Stromal cell of bone marrow (primary cell): ENCODE data around the gene GABRA4.

ENCODE experiments used
- DNase-seq: peaks from one replicate; pipeline ENCODE4 v3.0.0-alpha.2; 2012; ENCODE audit warnings: low read depth

The GABRA4 gene

DNA sequence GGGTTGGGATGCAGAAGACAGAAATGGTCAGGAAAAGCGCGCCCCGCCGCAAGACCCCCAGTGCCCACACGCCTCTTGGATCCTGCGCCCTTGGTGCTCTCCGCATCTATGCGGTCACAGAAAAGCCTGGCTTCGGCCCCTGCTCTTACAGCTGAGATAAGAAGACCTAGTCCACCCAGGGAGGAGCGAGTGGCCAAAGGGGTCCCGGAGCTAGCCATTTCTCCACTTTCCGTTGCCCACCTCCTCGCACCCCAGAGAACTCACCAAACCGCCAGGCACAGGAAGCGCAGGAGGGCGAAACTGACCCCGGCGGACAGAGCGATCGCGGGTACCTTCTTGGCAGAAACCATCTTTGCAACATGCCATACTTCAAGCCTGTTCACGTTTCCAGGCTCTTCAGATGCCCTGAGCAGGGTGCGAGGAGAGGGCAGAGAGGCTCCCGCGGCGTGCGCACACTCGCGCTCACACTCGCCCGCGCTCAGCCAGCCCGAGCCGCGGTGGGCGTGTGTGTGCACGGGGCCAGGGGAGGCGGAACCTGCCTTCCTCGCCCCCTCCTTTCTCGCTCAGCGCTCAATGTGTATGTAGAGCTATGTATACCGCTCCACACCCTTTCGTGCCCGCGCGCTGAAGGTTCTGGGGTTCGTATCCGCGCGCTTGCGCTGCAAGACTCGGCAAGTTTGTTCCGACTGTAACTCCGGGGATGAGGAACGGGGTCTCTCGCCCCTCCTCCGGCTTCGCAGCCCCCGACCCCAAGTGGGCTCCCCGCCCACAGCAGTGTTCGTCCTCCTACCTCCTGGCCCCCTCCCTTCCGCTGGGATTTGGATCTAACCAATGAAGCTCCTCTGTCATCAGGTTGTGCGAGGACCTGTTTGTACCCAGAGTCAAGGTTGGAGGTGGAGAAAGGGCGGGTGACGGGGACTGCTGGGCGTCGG lies at the start of gene GABRA4:
Gene GABRA4, minus strand, starts transcription at position 507 of the 932 bp plus-strand sequence. Its CDS starts 157 bp downstream, at position 350.
- no peak for DNase-seq

- no peak for DNase-seq
Measured at GRCh38 chr4:47040828-47041227, 47.4 kb upstream of the GABRA4 start.

GRCh38 chr4:47038263-47038662 lies 44.9 kb upstream of the GABRA4 start:
- DNase-seq: no peak

DNA sequence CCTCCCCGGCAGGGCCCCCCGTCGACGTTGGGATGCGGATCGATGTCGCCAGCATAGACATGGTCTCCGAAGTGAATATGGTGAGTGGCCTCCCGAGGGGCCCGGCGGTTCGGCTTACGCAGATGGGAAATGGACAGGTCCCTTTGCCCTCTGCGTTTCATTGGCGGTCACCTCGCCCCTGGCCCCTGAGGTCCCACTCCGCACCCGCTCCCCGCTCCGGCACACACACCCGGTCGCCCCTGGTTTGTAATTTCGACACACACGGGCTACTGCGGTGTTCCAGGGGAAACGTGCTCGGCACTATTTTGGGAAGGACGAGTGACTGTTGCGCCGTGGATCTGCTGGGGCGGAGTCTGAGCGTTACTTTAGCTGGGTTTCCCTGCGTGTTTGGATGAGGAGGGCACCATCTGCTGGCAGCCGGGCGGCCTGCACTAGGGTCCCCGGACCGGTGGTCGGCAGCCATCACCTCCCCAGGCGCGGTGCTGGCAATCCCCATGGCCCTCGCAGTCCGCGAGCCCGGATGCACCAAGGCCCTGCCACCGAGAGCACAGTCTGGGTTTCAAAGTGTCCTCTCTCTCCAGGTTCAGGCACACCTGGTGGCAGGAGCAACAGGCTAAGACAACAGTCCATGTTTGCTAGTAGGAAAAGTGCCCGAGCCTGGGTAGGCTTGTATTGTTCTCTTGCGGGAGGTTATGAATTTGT lies 39.2 kb upstream of the GABRA4 start:
- peak; percentile 24 for DNase-seq

DNA sequence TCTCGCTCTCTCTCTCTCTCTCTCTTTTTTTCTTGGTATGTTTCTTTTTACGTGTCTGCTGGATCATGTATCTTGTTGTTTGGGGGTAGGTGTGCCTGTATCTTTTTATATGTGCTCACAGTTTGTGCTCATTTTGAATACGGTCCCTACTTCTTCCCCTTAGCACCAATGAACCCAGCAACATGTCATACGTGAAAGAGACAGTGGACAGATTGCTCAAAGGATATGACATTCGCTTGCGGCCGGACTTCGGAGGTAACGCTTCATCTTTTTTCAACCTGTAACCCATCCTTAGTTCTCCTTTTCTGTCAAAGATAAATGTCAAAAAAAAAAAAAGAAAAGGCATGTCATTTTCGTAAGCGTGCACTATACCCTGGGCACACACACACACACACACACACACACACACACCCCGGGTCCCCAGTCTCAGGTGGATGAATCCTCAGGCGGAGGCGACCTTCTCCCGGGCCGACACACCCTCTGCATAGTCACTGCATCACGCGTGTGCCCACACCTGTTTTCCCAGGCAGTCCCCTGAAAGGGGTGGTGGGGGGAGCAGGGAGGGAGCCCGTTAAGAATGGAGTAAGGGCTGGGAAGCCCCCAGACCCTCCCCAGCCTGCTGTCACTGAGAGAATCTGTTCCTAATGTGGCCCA lies 38.5 kb upstream of the GABRA4 start:
- no peak for DNase-seq

- DNase-seq: no peak
Measured at GRCh38 chr4:47031011-47031678, 37.8 kb upstream of the GABRA4 start, which contains the start of gene GABRB1. TSS of gene GABRB1 (plus strand) at chr4:47031567.

DNA sequence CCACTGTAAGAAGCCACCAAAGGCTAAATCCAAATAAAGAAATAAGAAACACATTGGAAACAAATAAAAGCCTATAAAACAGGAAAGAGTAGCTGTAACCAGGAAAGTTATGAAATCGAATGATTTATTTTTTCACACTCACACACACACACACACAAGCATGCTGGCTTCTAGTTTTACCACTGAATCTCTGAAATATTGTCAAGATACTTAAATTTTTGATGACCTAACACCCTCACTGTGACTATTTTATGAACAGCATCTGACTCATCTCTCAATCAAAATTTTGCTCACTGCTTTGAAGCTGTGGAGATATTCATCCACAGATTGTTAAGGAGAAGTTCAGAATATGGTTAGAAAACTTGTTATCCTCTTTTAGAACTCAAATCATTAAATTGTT lies 24.1 kb upstream of the GABRA4 start:
- DNase-seq: peak; percentile 28

GRCh38 chr4:47017081-47017480 lies 23.7 kb upstream of the GABRA4 start:
- DNase-seq: no peak

GRCh38 chr4:47013373-47013772 lies 20.0 kb upstream of the GABRA4 start:
- no peak for DNase-seq

DNA sequence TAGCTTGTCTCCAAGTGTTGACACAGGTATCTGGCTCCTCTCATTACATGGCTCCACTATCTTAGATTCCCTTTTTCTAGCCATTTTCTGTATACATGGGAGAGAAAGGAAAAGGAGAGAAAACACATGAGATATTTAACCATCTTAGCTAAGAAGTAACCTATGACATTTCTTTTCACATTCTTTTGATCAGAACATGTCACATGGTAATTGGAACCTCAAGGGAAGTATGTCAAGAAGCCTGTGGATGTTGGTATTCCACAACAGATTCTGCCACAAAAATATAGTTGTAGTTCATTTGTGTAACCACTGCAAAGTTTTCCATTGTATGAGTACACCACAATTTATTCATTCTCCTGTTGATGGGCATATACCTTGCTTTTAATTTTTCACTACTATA lies 19.3 kb upstream of the GABRA4 start:
- DNase-seq: no peak

GRCh38 chr4:47010912-47011446 lies 17.6 kb upstream of the GABRA4 start:
- no peak for DNase-seq

GRCh38 chr4:47010347-47010911 lies 17.0 kb upstream of the GABRA4 start:
- no peak for DNase-seq

DNA sequence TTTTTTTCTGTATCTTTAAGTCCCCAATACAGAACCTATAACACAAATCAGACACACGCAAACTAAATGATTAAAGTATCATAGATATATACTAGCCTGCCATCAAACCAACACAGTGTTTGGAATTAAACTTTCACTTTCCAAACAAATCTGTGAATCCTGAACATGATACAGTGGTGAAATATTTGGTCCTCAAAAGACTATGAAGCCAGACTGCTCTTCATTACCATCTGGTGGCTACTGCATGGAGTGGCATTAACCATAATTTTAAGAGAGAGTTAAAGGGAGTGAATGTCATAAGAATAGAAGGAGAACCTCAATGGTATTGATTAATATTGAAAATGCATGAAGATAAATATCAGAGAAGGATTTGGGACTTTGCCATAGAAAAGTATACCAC lies 9.2 kb upstream of the GABRA4 start:
- peak; percentile 25 for DNase-seq

GRCh38 chr4:47000406-47000805 lies 7.0 kb upstream of the GABRA4 start:
- no peak for DNase-seq

DNA sequence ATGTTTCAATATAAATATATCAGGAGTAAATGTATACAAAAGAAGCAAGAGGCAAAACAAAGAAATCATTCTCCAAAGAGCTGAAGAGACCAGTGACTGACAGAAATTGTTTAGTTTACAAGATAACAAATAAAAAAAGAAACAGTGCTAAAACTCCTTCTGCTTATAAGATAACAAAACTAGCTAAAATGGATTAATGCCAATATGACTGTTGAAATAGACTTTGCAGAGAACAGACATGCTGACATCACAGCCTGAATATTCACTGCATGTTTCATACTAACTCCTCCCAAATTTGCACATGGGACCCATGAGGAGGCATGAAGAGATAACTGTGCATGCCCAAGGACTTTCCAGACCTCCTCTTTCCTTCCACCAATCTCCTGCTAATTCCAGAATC lies 6.2 kb upstream of the GABRA4 start:
- DNase-seq: no peak

- DNase-seq: no peak
Measured at GRCh38 chr4:46994007-46994405, 625 bp upstream of the GABRA4 start.

- DNase-seq: no peak
Measured at GRCh38 chr4:46992338-46992737, 1.0 kb downstream of the GABRA4 start.

DNA sequence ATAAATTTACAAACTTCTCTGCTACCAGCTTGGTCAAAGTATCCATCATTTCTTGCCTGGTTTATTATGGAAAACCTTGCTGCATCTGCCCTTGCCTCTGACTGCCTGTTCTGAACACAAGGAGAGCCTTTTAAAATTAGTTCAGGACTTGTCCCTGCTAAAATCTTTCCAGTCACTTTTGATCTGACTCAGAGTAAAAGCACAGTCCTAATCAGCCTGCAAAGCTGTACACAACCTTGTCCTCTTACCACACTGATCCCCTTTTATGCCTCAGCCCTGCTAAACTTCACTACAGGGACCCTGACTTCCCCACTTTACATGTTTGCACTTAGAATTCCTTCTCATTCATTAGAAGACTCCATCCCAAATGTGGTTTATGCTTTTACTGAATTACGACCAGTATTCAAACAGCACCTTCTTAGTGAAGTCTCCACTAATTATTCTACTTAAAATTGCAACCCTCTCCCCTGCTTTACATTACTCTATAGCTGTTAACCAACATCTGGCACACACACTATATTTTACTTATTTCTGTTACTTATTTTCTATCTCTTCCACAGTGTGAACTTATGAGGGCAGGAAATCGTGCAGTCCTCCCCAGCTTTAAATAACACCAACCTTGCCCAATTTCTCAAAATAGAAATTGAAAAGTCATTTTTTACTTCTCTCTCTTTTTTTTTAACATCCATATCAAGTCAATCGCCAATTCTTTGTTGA lies 6.3 kb downstream of the GABRA4 start:
- no peak for DNase-seq

GRCh38 chr4:46984781-46985180 lies 8.6 kb downstream of the GABRA4 start:
- no peak for DNase-seq

DNA sequence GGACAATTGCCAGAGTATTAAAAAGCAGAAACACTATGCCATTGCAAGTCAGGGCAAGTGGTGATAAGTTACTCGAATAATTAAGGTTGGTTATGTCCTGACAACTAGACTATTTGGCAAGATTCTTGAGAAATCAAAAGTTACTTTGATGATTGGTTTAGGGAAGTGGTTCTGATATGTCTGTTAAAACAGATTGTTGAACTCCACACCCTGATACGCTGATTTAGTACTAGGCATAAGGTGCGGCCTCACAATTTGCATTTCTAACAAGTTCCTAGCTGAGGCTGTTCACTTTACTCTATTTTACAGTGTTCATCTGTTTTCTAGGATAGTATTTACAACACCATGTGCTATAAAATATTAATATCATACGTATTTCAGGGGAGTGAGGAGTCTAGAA lies 12.5 kb downstream of the GABRA4 start:
- no peak for DNase-seq

GRCh38 chr4:46979726-46980125 lies 13.7 kb downstream of the GABRA4 start:
- no peak for DNase-seq
